Thoracic aorta (tissue), 2 donors: ENCODE data around the gene MCUB. TPM values are rescaled to one million over a fixed set of nuclear protein-coding genes. Genes with fewer than 3 reads are reported as not detected.
"Not testable (repeated sequence)": the region's sequence is repeated elsewhere in the genome, so short reads cannot be mapped to it uniquely, and the experiment has no call there.

Experiments used
- ATAC-seq: fragments of 150-250 bp; one replicate; pipeline ENCODE4 v1.8.0; 2017; ENCODE audit warnings: low read depth; ENCODE audit not compliant: insufficient number of reproducible peaks, low FRiP score
- DNase-seq: peaks from one replicate; pipeline ENCODE4 v3.0.0-alpha.2; 2020; ENCODE audit warnings: low spot score
- H3K27ac ChIP-seq, 2 donors: fragments of 200-600 bp; sonication (generic); 1 replicate in 1 of 2; 2 replicates in 1 of 2; pipeline ENCODE4 v1.5.1; 2016; ENCODE audit warnings: mild to moderate bottlenecking in 2 of 2, moderate library complexity in 2 of 2
- H3K27me3 ChIP-seq: fragments of 200-600 bp; sonication (generic); replicated peaks from 2 replicates; pipeline ENCODE4 v1.6.0; 2016; ENCODE audit warnings: mild to moderate bottlenecking; ENCODE audit not compliant: insufficient read depth
- H3K36me3 ChIP-seq: fragments of 200-600 bp; sonication (generic); one replicate; pipeline ENCODE4 v1.5.1; 2016
- H3K4me1 ChIP-seq, 2 donors: fragments of 200-600 bp; sonication (generic); 1 replicate in 1 of 2; 2 replicates in 1 of 2; pipeline versions ENCODE4 v1.5.1 to v1.6.0; 2016; ENCODE audit warnings: low read depth in 2 of 2, mild to moderate bottlenecking in 1 of 2; ENCODE audit not compliant: control insufficient read depth in 1 of 2
- H3K4me3 ChIP-seq: fragments of 200-600 bp; sonication (generic); 2 replicates; pipeline ENCODE4 v1.5.1; 2016; ENCODE audit warnings: mild to moderate bottlenecking
- H3K9me3 ChIP-seq: fragments of 200-600 bp; sonication (generic); 2 replicates; pipeline ENCODE4 v1.5.1; 2016
- CTCF ChIP-seq: fragments of 200-600 bp; sonication (generic); IDR thresholded peaks from one replicate; pipeline ENCODE4 v1.5.1; 2019; ENCODE audit warnings: antibody characterized with exemption
- total RNA-seq, 2 donors: library from RNA; depleted of rRNA; stranded (reverse); fragments of >200 nt; gene quantifications; one replicate each; pipeline versions ENCODE4 v1.1.0 to v1.2.3, GENCODE V29; 2016

MCUB gene
- 10 to 100 TPM; 44.3 to 45.0 TPM for total RNA-seq

GRCh38 chr4:109559983-109560686, at the start of gene MCUB:
Gene MCUB (plus strand): TSS chr4:109560246. CDS start chr4:109560338, 92 bp downstream.
- Histone ChIP-seq H3K36me3 (no peaks in the 10 kb centered on the region), H3K9me3 (no peaks in the 10 kb centered on the region), H3K4me3 (peak within 1 kb of the TSS; percentile 90), H3K27me3 (no peaks in the 10 kb centered on the region), H3K4me1 (peaks cover 5 to 6% of the 10 kb centered on the region in 2 donors), H3K27ac (peak within 1 kb of the TSS; percentile 51 to 57)
- ATAC-seq (peak; percentile 73), DNase-seq (no peak)
- TF ChIP-seq CTCF: no peak

- ATAC-seq (no peak), DNase-seq (no peak)
- H3K27me3 ChIP-seq: no peaks in the 10 kb centered on the region
- no peaks in the 10 kb centered on the region for H3K4me1 ChIP-seq
- no peak for TF ChIP-seq CTCF
- H3K27ac ChIP-seq: no peak overlapping the region
- H3K36me3 ChIP-seq: peaks cover 8% of the 10 kb centered on the region
- no peaks in the 10 kb centered on the region for H3K9me3 ChIP-seq
- no peak overlapping the region for H3K4me3 ChIP-seq
Measured at GRCh38 chr4:109510687-109511086, 49.4 kb upstream of the MCUB start.

GRCh38 chr4:109511414-109511813, 48.6 kb upstream of the MCUB start:
- Histone ChIP-seq H3K9me3 (no peaks in the 10 kb centered on the region), H3K27me3 (no peaks in the 10 kb centered on the region), H3K27ac (no peak overlapping the region), H3K36me3 (peaks cover 10% of the 10 kb centered on the region), H3K4me1 (no peaks in the 10 kb centered on the region), H3K4me3 (no peak overlapping the region)
- no peak for TF ChIP-seq CTCF
- DNase-seq: no peak
- ATAC-seq: no peak

GRCh38 chr4:109513368-109513767, 46.7 kb upstream of the MCUB start:
- H3K36me3 ChIP-seq: peaks cover 21% of the 10 kb centered on the region
- H3K4me1 ChIP-seq, H3K9me3 ChIP-seq, ATAC-seq, H3K27ac ChIP-seq, H3K4me3 ChIP-seq, H3K27me3 ChIP-seq, DNase-seq: not testable (repeated sequence)

GRCh38 chr4:109532182-109532581, 27.9 kb upstream of the MCUB start:
- H3K27me3 ChIP-seq: no peaks in the 10 kb centered on the region
- H3K9me3 ChIP-seq: no peaks in the 10 kb centered on the region
- DNase-seq (no peak), ATAC-seq (no peak)
- no peak for TF ChIP-seq CTCF
- no peaks in the 10 kb centered on the region for H3K4me1 ChIP-seq
- no peak overlapping the region for H3K27ac ChIP-seq
- peaks cover 56% of the 10 kb centered on the region for H3K36me3 ChIP-seq
- H3K4me3 ChIP-seq: no peak overlapping the region

GRCh38 chr4:109545401-109545800, 14.6 kb upstream of the MCUB start:
- Histone ChIP-seq H3K9me3 (no peaks in the 10 kb centered on the region), H3K4me1 (peaks cover 0 to 3% of the 10 kb centered on the region in 2 donors), H3K27me3 (no peaks in the 10 kb centered on the region), H3K4me3 (no peak overlapping the region), H3K36me3 (peaks cover 15% of the 10 kb centered on the region), H3K27ac (no peak overlapping the region)
- no peak for ATAC-seq
- TF ChIP-seq CTCF: no peak
- no peak for DNase-seq
